K562 (cell line): ENCODE results near the gene WBP1. TPM values are rescaled to one million over a fixed set of nuclear protein-coding genes. Genes with fewer than 3 reads are reported as not detected.

Source experiments
- ARID3A ChIP-seq: IDR thresholded peaks from 2 replicates; pipeline ENCODE4 v1.6.1; 2012; ENCODE audit warnings: low read depth, low read length, improper control_type of control experiment, borderline replicate concordance
- BRCA1 ChIP-seq, 2 experiments: fragments of 450-650 bp in 1 of 2; sonication (generic) in 1 of 2; formaldehyde crosslinking in 1 of 2; IDR thresholded peaks; 2 replicates each; pipeline versions ENCODE4 v1.5.0 to v1.6.1; 2017 to 2020; ENCODE audit warnings: mild to moderate bottlenecking in 1 of 2, missing genetic modification reagents in 1 of 2
- CTBP1 ChIP-seq: fragments of 450-650 bp; IDR thresholded peaks from 2 replicates; pipeline ENCODE4 v1.6.1; 2016; ENCODE audit warnings: borderline replicate concordance
- FOXA1 ChIP-seq: fragments of 450-650 bp; IDR thresholded peaks from 2 replicates; pipeline ENCODE4 v1.6.1; 2016; ENCODE audit warnings: mild to moderate bottlenecking, borderline replicate concordance
- FOXK2 ChIP-seq, 2 experiments: fragments of 450-650 bp; IDR thresholded peaks in 1 of 2; conservative IDR thresholded peaks in 1 of 2; 2 replicates each; pipeline ENCODE4 v1.6.1; 2016; ENCODE audit warnings: low read depth in 2 of 2, mild to moderate bottlenecking in 1 of 2
- GATAD2A ChIP-seq: fragments of 450-650 bp; IDR thresholded peaks from 2 replicates; pipeline ENCODE4 v1.6.1; 2017
- IRF2 ChIP-seq: sonication (generic); formaldehyde crosslinking; IDR thresholded peaks from 2 replicates; pipeline ENCODE4 v1.8.1; 2022; ENCODE audit warnings: mild to moderate bottlenecking, missing genetic modification reagents
- MAFG ChIP-seq: fragments of 450-650 bp; conservative IDR thresholded peaks from 2 replicates; pipeline ENCODE4 v1.6.1; 2016; ENCODE audit warnings: missing genetic modification characterization, missing compliant biosample characterization
- MAZ ChIP-seq, 2 experiments: fragments of 450-650 bp in 1 of 2; sonication (generic) in 1 of 2; formaldehyde crosslinking; IDR thresholded peaks in 1 of 2; conservative IDR thresholded peaks in 1 of 2; 2 replicates each; pipeline versions ENCODE4 v1.4.0 to v1.5.0; 2020; ENCODE audit warnings: mild to moderate bottlenecking in 1 of 2, missing genetic modification reagents in 1 of 2
- MBD1 ChIP-seq: fragments of 250-450 bp; sonication (Bioruptor Pico); IDR thresholded peaks from 2 replicates; pipeline ENCODE4 v1.8.0; 2022; ENCODE audit warnings: inconsistent platforms
- MYC ChIP-seq, 2 experiments: fragments of 250-450 bp in 1 of 2; sonication (Bioruptor Pico) in 1 of 2; IDR thresholded peaks; 2 replicates each; pipeline versions ENCODE4 v1.5.1 to v1.6.1; 2012 to 2021; ENCODE audit warnings: low read depth in 2 of 2, borderline replicate concordance in 1 of 2, improper control_type of control experiment in 1 of 2, low read length in 1 of 2, mild to moderate bottlenecking in 1 of 2, moderate library complexity in 1 of 2
- NONO ChIP-seq, 2 experiments: fragments of 200-400 bp in 1 of 2; fragments of 450-650 bp in 1 of 2; formaldehyde crosslinking in 1 of 2; IDR thresholded peaks; 2 replicates each; pipeline ENCODE4 v1.6.1; 2017; ENCODE audit warnings: low read depth in 2 of 2, mild to moderate bottlenecking in 2 of 2, moderate library complexity in 2 of 2, low read length in 1 of 2
- SMAD3 ChIP-seq: fragments of 450-650 bp; formaldehyde crosslinking; conservative IDR thresholded peaks from 2 replicates; pipeline ENCODE4 v1.4.0; 2020; ENCODE audit warnings: mild to moderate bottlenecking
- SMARCE1 ChIP-seq: fragments of 450-650 bp; IDR thresholded peaks from 2 replicates; pipeline ENCODE4 v1.7.1; 2016; ENCODE audit warnings: mild to moderate bottlenecking
- SRSF7 ChIP-seq: fragments of 200-400 bp; formaldehyde crosslinking; optimal IDR thresholded peaks from 2 replicates; pipeline ENCODE3; 2017; ENCODE audit warnings: mild to moderate bottlenecking, low read depth, low read length
- THRB ChIP-seq: fragments of 450-650 bp; formaldehyde crosslinking; conservative IDR thresholded peaks from 2 replicates; pipeline ENCODE4 v1.4.0; 2022; ENCODE audit warnings: mild to moderate bottlenecking, missing genetic modification characterization
- ZFPM2 ChIP-seq: fragments of 250-450 bp; sonication (Bioruptor Pico); IDR thresholded peaks from 2 replicates; pipeline ENCODE4 v1.5.1; 2022; ENCODE audit warnings: mild to moderate bottlenecking
- ZNF184 ChIP-seq: sonication (generic); formaldehyde crosslinking; IDR thresholded peaks from 2 replicates; pipeline ENCODE4 v1.5.0; 2020; ENCODE audit warnings: missing genetic modification reagents
- ZNF384 ChIP-seq: IDR thresholded peaks from 2 replicates; pipeline ENCODE4 v1.6.1; 2012; ENCODE audit warnings: low read depth, low read length, improper control_type of control experiment
- ZNF764 ChIP-seq: fragments of 250-450 bp; sonication (Bioruptor Pico); IDR thresholded peaks from 2 replicates; pipeline ENCODE4 v1.4.0; 2020; ENCODE audit warnings: low read depth, mild to moderate bottlenecking, moderate library complexity
- ZSCAN29 ChIP-seq: fragments of 450-650 bp; IDR thresholded peaks from 2 replicates; pipeline ENCODE4 v1.6.1; 2017
- polyA plus RNA-seq, 8 experiments: library from polyadenylated mRNA; depleted of rRNA in 4 of 8; stranded (reverse) in 5 of 8; unstranded in 3 of 8; fragments of >200 nt; fragmentation: Nextera tagmentation in 2 of 8; fragmentation: Illumina TruSeq in 1 of 8; extraction: Ambion mirVana in 2 of 8; extraction: Trizol in 1 of 8; gene quantifications; 2 replicates each; pipeline versions ENCODE4 v1.2.1 to v1.2.3, GENCODE V29; 2011 to 2014; ENCODE audit warnings: inconsistent platforms in 1 of 8, missing spikeins in 1 of 8
- total RNA-seq, 7 experiments: library from RNA; depleted of rRNA in 6 of 7; stranded (reverse); fragments of >200 nt in 6 of 7; fragmentation: Illumina TruSeq in 2 of 7; extraction: Trizol in 2 of 7; gene quantifications; 2 replicates each; pipeline versions ENCODE4 v1.2.1 to v1.2.3, GENCODE V29; 2011 to 2021; ENCODE audit warnings: low replicate concordance in 1 of 7
- TF ChIP-seq, protein P1 (sequence below): fragments of 450-650 bp; IDR thresholded peaks from 2 replicates; pipeline ENCODE4 v1.6.1; 2016

Gene WBP1
- total and polyA plus RNA-seq, 9 of the 15 experiments (the other 6 are each of a cell fraction or from before 2014, with no cell fraction given): 1.9 to 27.7 (median 14.2) TPM

DNA sequence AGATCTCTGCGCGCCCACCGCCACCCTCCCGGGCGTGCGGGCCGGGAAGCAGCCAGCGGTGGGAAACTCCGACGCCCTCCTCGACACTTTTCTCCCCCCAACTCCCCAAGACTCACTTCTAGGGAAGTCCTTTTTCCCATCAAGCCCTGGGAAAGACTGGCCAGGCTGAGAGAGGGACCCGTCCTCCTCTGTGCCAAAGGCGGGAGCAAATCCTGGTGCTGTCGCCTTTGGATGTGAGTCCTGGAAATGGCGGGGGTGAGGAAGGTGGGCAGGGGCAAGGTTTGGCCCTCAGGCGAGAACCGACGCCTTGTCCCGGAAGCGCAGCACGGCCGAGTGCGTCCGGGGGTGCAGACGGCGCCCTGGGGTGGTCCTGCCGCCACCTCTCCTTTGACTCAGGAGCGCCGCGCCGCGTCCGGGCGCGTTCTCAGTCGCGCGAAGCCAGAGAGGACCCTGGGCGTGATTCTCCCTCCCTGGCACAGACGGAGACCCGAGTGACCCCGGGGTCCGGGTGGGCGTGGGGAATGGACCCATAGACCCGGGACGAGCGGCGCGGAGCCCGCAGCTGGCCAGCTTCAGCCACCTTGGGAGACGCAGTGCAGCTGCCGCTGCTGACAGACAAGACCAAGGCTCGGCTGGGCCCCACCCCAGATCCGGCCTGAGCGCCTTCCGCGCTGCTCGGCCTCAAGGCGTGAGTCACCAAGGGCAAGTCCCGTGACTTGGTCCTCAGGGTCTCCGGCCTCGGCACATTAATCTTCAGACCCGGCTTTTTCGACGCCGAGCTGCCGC is 44.7 kb downstream of the WBP1 start (continued):
- TF ChIP-seq BRCA1 (IDR thresholded peaks at IDR 0.05) (no peak), BRCA1 (CRISPR knock-in tag; IDR thresholded peaks at IDR 0.05) (no peak), MYC (IDR thresholded peaks at IDR 0.05; ENCODE audit: low read depth, low read length) (peak; percentile 66), MYC (CRISPR knock-in tag; IDR thresholded peaks at IDR 0.05; ENCODE audit: borderline replicate concordance, low read depth) (no peak; the same call in 1 of the 2 replicates), SMAD3 (CRISPR knock-in tag) (no peak), THRB (CRISPR knock-in tag) (no peak), ZSCAN29 (0 out of 2 replicates have a peak, but pooled peaks have one; percentile 20), SRSF7 (no peak), CTBP1 (peak; percentile 79), MAZ (CRISPR knock-in tag; conservative IDR thresholded peaks at IDR 0.05 in 1 of 2, IDR thresholded peaks at IDR 0.05 in 1 of 2) (peak in 1 of 2 experiments; percentile 46; a peak in 3 of 4 replicates), FOXK2 (conservative IDR thresholded peaks at IDR 0.05 in 1 of 2, IDR thresholded peaks at IDR 0.05 in 1 of 2; ENCODE audit: low read depth in 2 of 2) (peak in 1 of 2 experiments; percentile 55; a peak in 1 of 4 replicates), ZFPM2 (CRISPR knock-in tag) (no peak), ZNF384 (no peak), ZNF184 (CRISPR knock-in tag) (no peak), MAFG (tag) (no peak), MBD1 (CRISPR knock-in tag) (no peak), ARID3A (no peak), NONO (IDR thresholded peaks at IDR 0.05; ENCODE audit: low read depth in 2 of 2, low read length in 1 of 2) (0 out of 4 replicates have a peak, but pooled peaks of 1 of the 2 experiments have one; percentile 20), FOXA1 (no peak), GATAD2A (no peak; the same call in 1 of the 2 replicates), IRF2 (no peak), ZNF764 (no peak), SMARCE1 (peak; percentile 76)
- TF ChIP-seq, protein P1, sequence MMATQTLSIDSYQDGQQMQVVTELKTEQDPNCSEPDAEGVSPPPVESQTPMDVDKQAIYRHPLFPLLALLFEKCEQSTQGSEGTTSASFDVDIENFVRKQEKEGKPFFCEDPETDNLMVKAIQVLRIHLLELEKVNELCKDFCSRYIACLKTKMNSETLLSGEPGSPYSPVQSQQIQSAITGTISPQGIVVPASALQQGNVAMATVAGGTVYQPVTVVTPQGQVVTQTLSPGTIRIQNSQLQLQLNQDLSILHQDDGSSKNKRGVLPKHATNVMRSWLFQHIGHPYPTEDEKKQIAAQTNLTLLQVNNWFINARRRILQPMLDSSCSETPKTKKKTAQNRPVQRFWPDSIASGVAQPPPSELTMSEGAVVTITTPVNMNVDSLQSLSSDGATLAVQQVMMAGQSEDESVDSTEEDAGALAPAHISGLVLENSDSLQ: peak; percentile 67
